ENCODE data around the gene HLX. TPM values are rescaled to one million over a fixed set of nuclear protein-coding genes. Genes with fewer than 3 reads are reported as not detected.

HLX gene
- total RNA-seq, 1 donor: 19.9 TPM

- TF ChIP-seq, protein P1, sequence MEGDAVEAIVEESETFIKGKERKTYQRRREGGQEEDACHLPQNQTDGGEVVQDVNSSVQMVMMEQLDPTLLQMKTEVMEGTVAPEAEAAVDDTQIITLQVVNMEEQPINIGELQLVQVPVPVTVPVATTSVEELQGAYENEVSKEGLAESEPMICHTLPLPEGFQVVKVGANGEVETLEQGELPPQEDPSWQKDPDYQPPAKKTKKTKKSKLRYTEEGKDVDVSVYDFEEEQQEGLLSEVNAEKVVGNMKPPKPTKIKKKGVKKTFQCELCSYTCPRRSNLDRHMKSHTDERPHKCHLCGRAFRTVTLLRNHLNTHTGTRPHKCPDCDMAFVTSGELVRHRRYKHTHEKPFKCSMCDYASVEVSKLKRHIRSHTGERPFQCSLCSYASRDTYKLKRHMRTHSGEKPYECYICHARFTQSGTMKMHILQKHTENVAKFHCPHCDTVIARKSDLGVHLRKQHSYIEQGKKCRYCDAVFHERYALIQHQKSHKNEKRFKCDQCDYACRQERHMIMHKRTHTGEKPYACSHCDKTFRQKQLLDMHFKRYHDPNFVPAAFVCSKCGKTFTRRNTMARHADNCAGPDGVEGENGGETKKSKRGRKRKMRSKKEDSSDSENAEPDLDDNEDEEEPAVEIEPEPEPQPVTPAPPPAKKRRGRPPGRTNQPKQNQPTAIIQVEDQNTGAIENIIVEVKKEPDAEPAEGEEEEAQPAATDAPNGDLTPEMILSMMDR (IDR thresholded peaks at IDR 0.05; ENCODE audit: insufficient read depth, low read depth, low read length): no peak
- H3K4me3 ChIP-seq (ENCODE audit: low read depth, low read length): no peak overlapping the region
- no peak for DNase-seq (ENCODE audit: low read depth)
These were observed 11.4 kb downstream of the HLX start for GRCh38 chr1:220890602-220891001.

DNA sequence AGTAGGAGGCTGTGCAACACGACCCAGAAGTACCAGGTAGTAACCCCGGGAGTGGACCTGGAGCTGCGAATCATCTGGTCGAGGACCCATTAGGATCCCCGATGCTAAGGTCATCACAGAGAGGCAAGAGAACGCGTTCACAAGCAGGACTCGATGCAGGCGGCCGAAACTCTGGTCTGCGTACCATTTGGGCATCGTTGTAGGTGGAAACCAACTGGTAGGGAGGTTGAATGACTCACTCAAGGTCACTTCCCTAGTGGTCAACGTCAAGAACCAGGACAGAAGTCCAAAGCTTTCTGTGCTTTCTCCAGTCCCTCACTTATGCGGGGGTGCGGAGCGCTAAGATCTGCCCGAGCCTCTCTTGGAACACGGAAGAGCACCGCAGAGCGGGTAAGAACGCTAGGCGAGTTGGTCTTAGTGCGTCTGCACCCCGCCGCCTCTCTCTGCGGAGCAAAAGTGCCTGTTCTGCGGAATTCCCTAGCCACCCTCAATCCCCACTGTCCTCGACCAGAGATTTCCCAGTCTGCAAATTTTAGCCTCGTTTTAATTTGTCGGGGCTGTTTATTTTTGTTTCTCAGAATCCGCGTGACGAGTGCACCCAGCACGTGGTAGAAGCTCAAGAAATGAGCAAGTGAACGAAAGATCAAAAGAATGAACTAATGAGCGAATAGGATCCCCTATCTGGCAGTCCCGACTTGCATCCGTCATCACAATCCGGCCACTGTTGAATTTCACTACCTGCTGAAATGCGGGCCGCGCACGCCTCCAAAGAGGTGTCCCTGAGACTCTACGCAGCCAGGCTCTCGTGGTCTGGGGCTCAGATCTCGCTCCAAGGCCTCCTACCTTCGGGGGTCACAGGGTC, 12.2 kb downstream of the HLX start:
- H3K4me3 ChIP-seq (ENCODE audit: low read depth, low read length): no peak overlapping the region
- DNase-seq (ENCODE audit: low read depth): no peak
- TF ChIP-seq, protein P1 (IDR thresholded peaks at IDR 0.05; ENCODE audit: insufficient read depth, low read depth, low read length): no peak

GRCh38 chr1:220892086-220892376, 12.8 kb downstream of the HLX start:
- no peak for DNase-seq (ENCODE audit: low read depth)
- TF ChIP-seq, protein P1 (IDR thresholded peaks at IDR 0.05; ENCODE audit: insufficient read depth, low read depth, low read length): no peak
- no peak overlapping the region for H3K4me3 ChIP-seq (ENCODE audit: low read depth, low read length)

GRCh38 chr1:220892997-220893700, 13.9 kb downstream of the HLX start:
- DNase-seq (ENCODE audit: low read depth): no peak

GRCh38 chr1:220893701-220894024, 14.4 kb downstream of the HLX start:
- no peak for DNase-seq (ENCODE audit: low read depth)
- peak overlapping the region; percentile 41 for H3K4me3 ChIP-seq (ENCODE audit: low read depth, low read length)
- TF ChIP-seq, protein P1 (IDR thresholded peaks at IDR 0.05; ENCODE audit: insufficient read depth, low read depth, low read length): no peak

More at GRCh38 chr1:220892997-220893700, 13.9 kb downstream of the HLX start:
- TF ChIP-seq, protein P1 (IDR thresholded peaks at IDR 0.05; ENCODE audit: insufficient read depth, low read depth, low read length): no peak
- H3K4me3 ChIP-seq (ENCODE audit: low read depth, low read length): no peak overlapping the region

DNA sequence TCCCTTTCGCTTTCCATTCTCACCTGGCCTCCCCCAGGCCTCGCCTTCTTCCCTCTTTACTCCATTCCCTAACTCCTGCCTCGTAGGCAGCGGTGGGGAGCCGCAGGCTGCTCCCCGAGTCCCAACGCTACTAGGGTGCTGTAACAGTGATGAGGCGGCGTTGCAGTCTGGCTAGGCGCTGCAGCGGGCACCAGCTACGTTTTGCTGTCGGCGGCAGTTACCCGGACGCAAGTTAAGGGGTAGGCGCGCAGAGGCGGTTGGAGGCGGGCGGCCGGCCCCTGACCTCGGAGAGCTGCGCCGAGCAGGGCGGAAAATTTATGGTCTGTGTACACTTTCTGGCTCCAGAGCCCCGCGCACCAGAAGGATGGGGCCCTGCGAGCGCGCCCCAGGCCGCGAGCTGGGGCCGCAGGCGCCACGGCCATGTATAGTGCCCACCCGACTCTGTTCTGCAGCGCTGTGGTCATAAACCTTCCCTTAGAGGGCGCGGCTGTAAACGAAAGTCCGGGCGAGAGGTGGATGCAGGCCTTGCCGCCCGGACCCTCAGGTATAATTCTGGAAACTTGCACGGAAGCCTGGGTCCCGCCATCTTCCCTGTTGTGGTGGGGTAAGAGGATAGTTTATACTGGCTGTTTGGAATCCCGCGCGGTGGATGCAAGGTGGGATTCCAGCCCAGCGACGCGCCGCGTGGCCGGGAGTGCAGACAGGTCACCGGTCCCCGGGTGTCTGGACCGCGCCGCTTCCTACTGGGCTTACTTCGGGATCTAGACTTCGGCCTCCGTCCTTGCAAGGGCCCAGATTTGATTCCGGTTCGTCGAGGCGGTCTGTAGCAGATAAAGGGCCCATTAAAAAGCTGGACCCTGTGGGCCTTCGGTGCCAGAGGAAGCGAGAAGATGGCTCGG, 15.0 kb downstream of the HLX start:
- TF ChIP-seq, protein P1 (IDR thresholded peaks at IDR 0.05; ENCODE audit: insufficient read depth, low read depth, low read length): no peak
- DNase-seq (ENCODE audit: low read depth): no peak
- H3K4me3 ChIP-seq (ENCODE audit: low read depth, low read length): peak overlapping the region; percentile 41
